Tongue (tissue), 2 donors: ENCODE measurements around the gene HOXA13. TPM values are rescaled to one million over a fixed set of nuclear protein-coding genes. Genes with fewer than 3 reads are reported as not detected.

Source experiments
- DNase-seq: peaks from one replicate; pipeline ENCODE4 v3.0.0-alpha.2; 2015
- total RNA-seq: library from RNA; depleted of rRNA; stranded (reverse); fragments of >200 nt; gene quantifications from one replicate; pipeline ENCODE4 v1.2.3, GENCODE V29; 2014

Gene HOXA13
- total RNA-seq, 1 donor from 2014 or later: not detected

- no peak for DNase-seq
Measured at GRCh38 chr7:27207348-27207985, 7.6 kb upstream of the HOXA13 start.

- no peak for DNase-seq
Measured at GRCh38 chr7:27205325-27206280, 5.7 kb upstream of the HOXA13 start.

GRCh38 chr7:27204851-27205322, 5.0 kb upstream of the HOXA13 start:
- DNase-seq: no peak

DNA sequence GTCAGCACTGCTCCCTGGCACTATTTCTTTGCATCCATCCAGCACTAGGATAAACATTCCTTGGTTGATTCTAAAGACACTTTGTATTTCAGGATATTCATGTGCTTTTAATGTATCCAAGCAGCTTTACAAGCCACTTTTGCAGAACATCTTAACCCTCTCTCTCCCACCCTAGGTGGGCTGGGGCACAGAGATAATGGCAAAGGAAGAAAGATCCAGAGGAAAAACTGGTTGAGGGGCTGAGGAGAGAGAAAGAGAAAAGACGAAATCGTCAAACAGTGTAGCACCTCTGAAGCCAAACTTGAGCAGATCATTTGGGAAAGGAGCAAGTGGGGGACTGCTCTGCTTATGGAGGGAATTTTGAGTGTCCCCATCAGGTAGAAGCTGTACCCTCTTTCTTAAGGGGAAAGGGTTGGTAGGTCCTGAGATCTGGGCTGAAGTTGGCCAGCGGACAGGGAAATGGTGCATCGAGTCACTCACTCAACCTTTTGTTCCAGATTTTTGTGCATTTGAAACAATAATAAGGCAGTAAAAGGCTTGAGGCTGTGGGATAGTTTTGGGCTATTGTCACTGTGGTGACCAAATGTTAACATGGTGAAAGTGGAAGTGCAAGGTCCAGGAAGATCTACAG, 4.2 kb upstream of the HOXA13 start:
- DNase-seq: no peak

DNA sequence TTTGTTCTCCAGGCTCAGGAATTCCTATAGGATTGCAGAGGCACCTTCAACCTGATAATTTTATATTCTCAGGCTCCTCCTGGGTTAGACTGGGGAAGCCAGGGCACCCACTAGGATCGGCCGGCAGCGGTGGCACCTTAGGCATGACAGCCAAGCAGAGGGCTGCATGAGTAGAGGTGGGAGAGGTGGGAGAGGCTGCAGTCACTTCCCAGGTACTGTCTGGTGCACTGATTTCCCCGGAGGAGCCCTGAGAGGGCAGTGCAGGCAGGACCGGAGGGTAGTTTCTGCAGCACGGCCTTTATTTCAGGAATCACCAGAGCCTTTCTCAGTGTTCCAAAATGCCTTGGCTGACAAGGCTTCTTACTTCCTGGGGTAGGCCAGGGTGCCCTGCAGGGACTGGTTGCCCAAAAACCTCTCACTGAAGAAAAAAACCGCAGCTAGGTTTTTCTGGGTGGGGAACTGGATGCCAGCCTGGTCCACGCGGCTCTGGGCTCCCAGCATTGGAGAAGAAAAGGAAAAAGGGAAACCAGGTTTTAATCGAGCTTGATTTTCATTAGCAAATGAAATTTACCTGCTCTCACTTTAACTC, 3.6 kb upstream of the HOXA13 start:
- DNase-seq: no peak

GRCh38 chr7:27202862-27203134, 2.9 kb upstream of the HOXA13 start:
- no peak for DNase-seq

DNA sequence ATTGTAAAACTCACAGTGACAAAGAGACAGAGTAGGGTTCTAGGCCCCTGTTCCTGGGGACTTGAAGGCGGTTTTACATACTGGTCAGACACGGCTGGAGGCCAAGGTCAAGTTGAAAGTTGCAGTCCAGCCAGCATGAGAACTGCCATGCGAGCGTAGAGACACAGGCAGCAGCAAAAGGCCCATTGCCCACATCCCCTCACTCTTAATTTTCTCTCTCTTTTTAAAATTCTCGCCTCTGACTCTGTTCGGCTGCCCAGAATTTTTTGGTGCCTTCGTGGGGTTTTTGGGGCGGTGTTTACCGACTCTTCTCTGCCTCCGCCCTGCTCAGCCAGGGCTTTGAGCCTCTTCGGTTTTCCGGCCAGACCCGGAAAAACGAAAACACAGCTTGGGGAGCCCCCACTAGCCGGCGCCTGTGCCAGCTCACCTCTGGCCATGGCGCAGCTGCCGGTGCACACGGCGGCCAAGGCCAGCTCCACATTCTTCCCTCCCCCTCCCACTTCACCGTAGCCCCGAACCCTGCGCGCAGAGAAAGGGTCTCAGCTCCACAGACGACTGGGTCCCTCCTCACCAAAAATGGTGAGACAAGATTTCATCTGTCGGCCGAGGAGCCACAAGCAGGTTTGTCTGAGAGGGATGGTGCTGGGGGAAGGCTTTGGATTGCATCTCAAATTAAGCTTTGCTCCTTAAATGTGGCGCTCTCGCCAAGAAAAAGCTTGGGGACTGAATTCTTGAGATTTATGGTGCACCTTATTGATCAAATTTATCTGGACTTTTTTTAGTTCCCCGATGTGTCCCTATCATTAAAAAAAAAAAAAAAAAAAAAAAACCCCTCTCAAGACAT, 2.3 kb upstream of the HOXA13 start:
- no peak for DNase-seq

GRCh38 chr7:27201580-27202017, 1.7 kb upstream of the HOXA13 start:
- no peak for DNase-seq

- DNase-seq: no peak
Measured at GRCh38 chr7:27200761-27201579, 1.1 kb upstream of the HOXA13 start.

DNA sequence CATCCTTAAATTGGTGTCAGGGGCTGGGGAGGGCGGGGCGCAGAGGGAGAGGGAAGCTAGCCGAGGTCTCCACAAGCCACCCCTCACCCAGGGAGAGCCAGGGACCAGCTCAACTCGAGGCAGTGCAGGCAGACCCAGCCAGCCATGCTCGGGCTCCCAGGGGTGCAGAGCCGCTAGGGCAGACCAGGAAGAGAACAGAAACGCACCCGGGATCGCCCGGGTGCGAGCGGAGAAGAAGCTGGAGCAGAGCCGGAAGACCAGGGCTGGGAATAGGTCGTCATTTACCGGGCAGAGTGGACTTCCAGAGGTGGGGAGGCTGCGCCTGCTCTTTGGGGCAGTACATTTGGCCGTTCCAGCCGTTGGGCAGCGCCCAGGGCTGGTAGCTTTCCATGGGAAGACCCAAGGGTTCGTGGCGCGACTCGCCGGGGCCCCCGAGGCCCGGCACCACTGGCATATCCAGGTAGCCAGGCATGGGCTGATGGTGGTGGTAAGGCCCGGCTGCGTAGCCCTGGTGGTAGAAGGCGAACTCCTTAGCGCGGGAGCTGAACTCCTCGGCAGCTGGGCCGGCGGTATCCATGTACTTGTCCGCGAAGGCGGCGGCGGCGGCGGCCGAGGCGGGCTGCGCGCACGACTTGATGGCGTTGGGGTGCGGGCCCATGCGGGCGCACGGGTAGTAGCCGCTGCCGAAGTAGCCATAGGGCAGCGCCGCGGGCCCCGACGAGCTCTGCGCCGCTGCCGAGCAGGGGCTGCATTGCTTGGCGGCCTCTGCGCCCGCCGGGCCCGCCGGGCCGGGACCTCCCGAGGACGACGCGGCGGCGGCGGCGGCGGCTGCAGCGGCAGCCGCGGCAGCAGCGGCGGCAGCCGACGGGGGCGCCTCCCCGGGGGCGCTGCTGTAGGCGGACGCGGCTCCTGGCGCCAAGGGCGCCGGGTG, 755 bp downstream of the HOXA13 start:
- DNase-seq: no peak

- DNase-seq: no peak
Measured at GRCh38 chr7:27198138-27198841, 1.6 kb downstream of the HOXA13 start.

DNA sequence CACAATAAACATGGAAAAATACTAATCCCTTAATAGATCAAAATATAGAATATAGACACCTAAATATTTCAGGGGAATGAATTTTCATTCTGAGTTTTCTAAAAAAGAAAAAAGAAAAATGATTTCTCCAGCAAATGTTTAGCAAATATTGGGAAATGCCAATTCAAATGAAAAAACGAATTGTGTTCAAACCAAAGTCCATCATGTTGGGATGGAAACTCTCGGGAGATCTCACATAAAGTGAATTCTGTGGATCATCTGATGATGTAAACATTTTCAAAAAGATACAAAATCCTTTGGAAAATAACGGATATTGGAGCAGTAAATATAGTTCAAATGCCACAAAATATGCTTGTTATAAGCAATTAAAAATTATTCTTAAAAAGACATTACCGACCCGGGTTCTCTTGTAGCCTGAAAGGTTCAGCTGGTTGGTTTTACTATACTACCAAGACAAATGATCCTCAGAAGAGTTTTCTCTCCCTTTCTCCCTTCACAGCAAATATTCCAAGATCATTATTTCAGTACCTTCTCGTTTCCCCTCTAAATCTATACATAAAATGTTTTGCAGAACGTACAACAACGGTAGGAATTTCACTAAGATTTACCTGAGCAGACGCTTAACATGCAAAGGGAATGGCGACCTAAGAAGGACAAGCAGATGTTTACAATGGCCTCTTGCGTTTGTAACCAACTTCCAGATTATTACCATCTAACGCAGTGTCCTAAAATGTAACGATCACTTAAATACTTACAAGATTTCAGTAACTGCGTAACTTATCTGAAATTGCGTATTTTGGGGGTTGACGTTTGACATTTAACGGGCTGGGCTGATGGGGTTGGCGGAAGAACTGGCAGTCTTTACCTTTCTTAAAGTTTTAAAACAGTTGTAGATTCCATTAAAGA, 2.5 kb downstream of the HOXA13 start:
- peak; percentile 44 for DNase-seq

- peak; percentile 92 for DNase-seq
Measured at GRCh38 chr7:27196287-27196767, 3.6 kb downstream of the HOXA13 start.

- DNase-seq: peak; percentile 1
Measured at GRCh38 chr7:27194686-27195379, 5.1 kb downstream of the HOXA13 start.

DNA sequence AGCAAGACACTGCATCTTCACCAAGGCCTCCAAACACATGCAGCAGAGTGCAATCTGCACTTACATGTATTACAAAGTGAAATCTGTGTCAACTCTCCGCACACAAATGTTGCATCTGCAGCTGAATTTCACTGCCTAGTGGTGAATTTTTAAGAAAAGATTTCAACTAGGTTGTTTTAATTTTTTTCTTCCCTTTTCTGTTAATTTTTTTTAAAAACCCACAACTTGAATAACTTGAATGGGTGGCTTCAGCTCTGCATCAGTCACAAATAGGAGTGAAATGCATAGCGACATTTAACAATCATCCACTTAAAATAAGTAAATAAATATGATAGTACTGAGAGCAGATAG, 5.9 kb downstream of the HOXA13 start:
- no peak for DNase-seq

- peak; percentile 13 for DNase-seq
Measured at GRCh38 chr7:27193335-27194001, 6.4 kb downstream of the HOXA13 start.
